HAP-1 (cell line): ENCODE measurements around the gene STXBP3.

Source experiments
- DNase-seq, 2 experiments: peaks; one replicate each; pipeline ENCODE4 v3.0.0-alpha.2; 2016 to 2020; ENCODE audit warnings: low spot score in 2 of 2
- H3K27me3 ChIP-seq: fragments of 250-450 bp; sonication (Bioruptor Pico); 2 replicates; pipeline ENCODE4 v1.5.1; 2020; ENCODE audit warnings: low read depth, mild to moderate bottlenecking, moderate library complexity
- H3K36me3 ChIP-seq: fragments of 250-450 bp; sonication (Bioruptor Pico); replicated peaks from 2 replicates; pipeline ENCODE4 v1.5.1; 2020; ENCODE audit warnings: mild to moderate bottlenecking
- H3K4me1 ChIP-seq: fragments of 250-450 bp; sonication (Bioruptor Pico); 2 replicates; pipeline ENCODE4 v1.5.1; 2020; ENCODE audit warnings: mild to moderate bottlenecking
- H3K4me3 ChIP-seq: fragments of 250-450 bp; sonication (Bioruptor Pico); 2 replicates; pipeline ENCODE4 v1.5.1; 2020; ENCODE audit warnings: mild to moderate bottlenecking, moderate library complexity
- H3K9me3 ChIP-seq: fragments of 250-450 bp; sonication (Bioruptor Pico); 2 replicates; pipeline ENCODE4 v1.5.1; 2020; ENCODE audit warnings: mild to moderate bottlenecking, moderate library complexity
- in situ Hi-C: fragments of 300-500 bp; cut with MboI; formaldehyde crosslinking; loops from 3 replicates; pipeline ENCODE4 v1.14.3; 2020; ENCODE audit warnings: low sequenced_read_pairs, inconsistent platforms, mixed read lengths

STXBP3 gene

GRCh38 chr1:108824051-108824450, 77.6 kb downstream of the STXBP3 start:
- H3K27me3 ChIP-seq = no peaks in the 10 kb centered on the region
- no peak for DNase-seq
- no peak overlapping the region for H3K4me3 ChIP-seq
- in situ Hi-C loops = no loop called here
- peaks cover 12% of the 10 kb centered on the region for H3K4me1 ChIP-seq
- no peaks in the 10 kb centered on the region for H3K36me3 ChIP-seq
- no peaks in the 10 kb centered on the region for H3K9me3 ChIP-seq

DNA sequence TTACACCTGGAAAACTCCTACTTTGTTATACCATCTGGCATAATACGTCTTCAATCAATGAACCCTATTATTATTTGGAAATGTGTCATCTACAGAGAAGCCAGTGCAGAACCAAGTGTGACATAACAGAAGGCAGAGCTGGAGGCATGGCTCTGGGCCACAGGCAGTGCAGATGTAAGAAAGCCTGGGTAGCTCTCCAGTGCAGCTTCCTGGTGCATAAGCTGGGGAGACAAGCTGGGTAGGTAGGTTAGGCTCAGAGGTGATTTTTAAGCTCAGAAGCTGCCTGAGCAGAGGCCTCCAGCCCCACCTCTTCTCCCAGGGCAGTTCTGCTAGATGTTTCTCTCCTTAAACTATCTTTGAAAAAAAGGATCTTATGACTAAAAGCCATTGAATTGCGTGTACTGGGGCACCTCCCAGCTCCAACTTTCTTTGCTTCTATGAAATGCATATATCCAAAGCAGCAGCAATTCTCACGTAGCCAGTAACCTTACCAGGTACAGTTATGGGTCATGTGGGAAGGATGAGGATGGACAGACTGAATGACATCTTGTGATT, 79.7 kb downstream of the STXBP3 start:
- Histone ChIP-seq H3K9me3 (no peaks in the 10 kb centered on the region), H3K27me3 (no peaks in the 10 kb centered on the region), H3K4me1 (peaks cover 16% of the 10 kb centered on the region), H3K36me3 (no peaks in the 10 kb centered on the region), H3K4me3 (no peak overlapping the region)
- in situ Hi-C loops = no loop called here
- DNase-seq = no peak

DNA sequence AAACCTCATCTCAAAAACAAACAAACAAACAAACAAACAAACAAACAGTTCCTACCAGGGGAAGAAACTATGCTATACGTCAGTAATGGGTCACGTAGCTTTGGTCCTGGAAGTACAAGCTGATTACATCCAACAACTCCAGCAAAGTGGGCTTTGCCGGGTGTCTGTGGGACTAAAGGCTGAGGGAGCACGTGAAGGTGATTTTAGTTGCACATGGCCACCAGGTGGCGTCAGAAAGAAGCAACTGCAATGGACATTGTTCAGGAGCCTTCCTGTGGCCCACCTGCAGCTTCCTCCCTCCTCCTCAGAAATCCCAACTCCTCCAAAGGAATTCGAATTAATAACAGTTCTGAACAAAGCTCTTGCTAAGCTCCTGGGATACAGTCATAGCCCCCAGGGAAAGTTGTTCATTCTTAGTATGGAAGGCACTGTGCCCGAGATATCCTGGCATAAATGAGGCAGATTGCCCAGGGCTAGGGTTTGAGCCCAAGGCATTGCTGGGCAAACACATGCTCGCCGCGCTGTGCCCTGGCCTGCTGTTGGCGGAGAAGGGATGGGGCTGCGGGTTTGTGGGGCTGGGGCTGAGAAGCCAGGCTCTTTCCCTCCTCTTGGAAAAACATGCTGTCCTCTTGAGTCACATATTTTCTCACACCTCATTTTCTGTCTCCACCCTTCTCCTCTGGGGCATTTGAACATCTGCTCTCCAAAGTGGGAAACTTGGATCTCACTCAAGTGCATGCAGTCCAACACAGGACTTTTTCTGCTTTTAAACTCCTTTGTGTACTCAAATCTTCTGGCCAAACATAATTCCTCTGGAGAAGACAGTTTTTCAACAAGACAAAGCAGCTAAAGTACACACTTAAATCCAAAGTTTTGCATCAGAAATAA, 81.8 kb downstream of the STXBP3 start:
- H3K4me1 ChIP-seq = peaks cover 16% of the 10 kb centered on the region
- H3K4me3 ChIP-seq = no peak overlapping the region
- H3K36me3 ChIP-seq = no peaks in the 10 kb centered on the region
- no peaks in the 10 kb centered on the region for H3K9me3 ChIP-seq
- H3K27me3 ChIP-seq = no peaks in the 10 kb centered on the region
- peak; percentile 90 to 91 for DNase-seq
- in situ Hi-C loops = no loop called here

- in situ Hi-C loops = no loop called here
- Histone ChIP-seq H3K4me1 (peaks cover 16% of the 10 kb centered on the region), H3K9me3 (no peaks in the 10 kb centered on the region), H3K27me3 (no peaks in the 10 kb centered on the region), H3K36me3 (no peaks in the 10 kb centered on the region), H3K4me3 (no peak overlapping the region)
- no peak for DNase-seq
Observed at GRCh38 chr1:108829498-108829916, 83.0 kb downstream of the STXBP3 start.

- DNase-seq = no peak
- Histone ChIP-seq H3K4me3 (no peak overlapping the region), H3K27me3 (no peaks in the 10 kb centered on the region), H3K36me3 (no peaks in the 10 kb centered on the region), H3K4me1 (peaks cover 16% of the 10 kb centered on the region), H3K9me3 (no peaks in the 10 kb centered on the region)
- in situ Hi-C loops = loop anchor here (5.0 kb wide), 1 partner anchor 62 kb away; no protein-coding TSS in a partner anchor
Observed at GRCh38 chr1:108830119-108831008, 83.9 kb downstream of the STXBP3 start.

GRCh38 chr1:108831225-108831624, 84.8 kb downstream of the STXBP3 start:
- in situ Hi-C loops = loop anchor here (5.0 kb wide), 1 partner anchor 61 kb away; no protein-coding TSS in a partner anchor

GRCh38 chr1:108832929-108833328, 86.5 kb downstream of the STXBP3 start:
- Histone ChIP-seq H3K4me3 (no peak overlapping the region), H3K4me1 (peaks cover 14% of the 10 kb centered on the region), H3K9me3 (no peaks in the 10 kb centered on the region), H3K27me3 (no peaks in the 10 kb centered on the region), H3K36me3 (no peaks in the 10 kb centered on the region)
- in situ Hi-C loops = loop anchor here (5.0 kb wide), 1 partner anchor 59 kb away; no protein-coding TSS in a partner anchor
- no peak for DNase-seq

More at GRCh38 chr1:108831225-108831624, 84.8 kb downstream of the STXBP3 start:
- peaks cover 16% of the 10 kb centered on the region for H3K4me1 ChIP-seq
- H3K36me3 ChIP-seq = no peaks in the 10 kb centered on the region
- no peaks in the 10 kb centered on the region for H3K9me3 ChIP-seq
- no peak for DNase-seq
- no peak overlapping the region for H3K4me3 ChIP-seq
- H3K27me3 ChIP-seq = no peaks in the 10 kb centered on the region

DNA sequence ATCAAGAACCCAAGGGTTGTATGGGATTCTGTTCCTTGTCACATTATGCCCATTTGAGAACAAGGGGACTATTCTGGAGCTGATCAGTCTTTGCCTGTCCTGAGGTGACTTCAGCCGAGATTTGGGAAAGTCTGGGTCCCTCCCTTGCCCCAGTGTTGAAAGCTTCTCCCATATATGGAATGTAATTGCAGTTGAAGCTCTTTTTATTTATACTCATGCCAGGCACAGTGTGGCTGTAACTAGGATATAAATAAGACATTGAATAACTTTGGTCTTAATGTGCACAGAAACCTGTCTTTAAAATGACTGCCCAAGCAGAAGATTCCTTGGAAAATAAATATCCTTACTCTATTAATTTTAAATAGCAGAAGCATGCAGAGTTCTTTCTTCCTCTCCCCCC, 95.2 kb downstream of the STXBP3 start:
- H3K36me3 ChIP-seq = no peaks in the 10 kb centered on the region
- H3K9me3 ChIP-seq = no peaks in the 10 kb centered on the region
- in situ Hi-C loops = no loop called here
- H3K27me3 ChIP-seq = no peaks in the 10 kb centered on the region
- no peaks in the 10 kb centered on the region for H3K4me1 ChIP-seq
- no peak overlapping the region for H3K4me3 ChIP-seq
- DNase-seq = no peak

DNA sequence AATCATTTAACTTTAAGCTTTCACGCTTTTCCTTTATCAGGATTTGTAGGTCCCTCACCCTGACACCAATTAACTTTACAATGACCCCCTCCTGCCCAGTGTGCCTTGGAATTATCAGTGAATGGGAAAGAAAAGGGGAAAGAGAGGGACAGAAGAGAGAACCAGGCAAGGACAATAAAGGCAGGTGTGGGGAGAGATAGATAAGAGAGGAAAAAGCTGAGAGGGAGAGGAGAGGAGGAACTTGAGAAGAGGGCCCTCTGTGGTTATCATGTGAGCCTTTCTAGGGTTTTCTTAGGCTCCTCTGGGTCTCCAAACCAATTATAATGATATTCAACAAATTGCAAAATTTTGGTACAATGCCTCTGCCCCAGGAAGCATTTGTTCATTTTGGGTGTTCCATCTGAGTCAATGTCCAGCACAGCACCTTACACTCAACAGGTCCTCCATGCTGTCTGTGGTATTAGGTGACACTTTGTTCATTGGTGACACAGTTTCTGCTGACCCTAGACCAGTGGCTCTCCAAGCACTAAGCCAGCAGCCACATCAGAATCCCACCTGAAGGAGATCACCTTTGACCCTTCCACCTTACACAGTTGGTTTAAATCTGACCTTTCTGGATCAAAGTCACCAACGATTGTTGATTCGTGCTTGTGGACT, 96.2 kb downstream of the STXBP3 start:
- Histone ChIP-seq H3K36me3 (no peaks in the 10 kb centered on the region), H3K4me3 (no peak overlapping the region), H3K4me1 (no peaks in the 10 kb centered on the region), H3K9me3 (no peaks in the 10 kb centered on the region), H3K27me3 (no peaks in the 10 kb centered on the region)
- in situ Hi-C loops = no loop called here
- DNase-seq = no peak

- in situ Hi-C loops = no loop called here
- H3K36me3 ChIP-seq = no peaks in the 10 kb centered on the region
- H3K4me1 ChIP-seq = no peaks in the 10 kb centered on the region
- H3K9me3 ChIP-seq = no peaks in the 10 kb centered on the region
- DNase-seq = no peak
- no peaks in the 10 kb centered on the region for H3K27me3 ChIP-seq
- H3K4me3 ChIP-seq = no peak overlapping the region
Observed at GRCh38 chr1:108843390-108844137, 97.1 kb downstream of the STXBP3 start.

- DNase-seq = no peak
- H3K27me3 ChIP-seq = no peaks in the 10 kb centered on the region
- no peaks in the 10 kb centered on the region for H3K9me3 ChIP-seq
- no peak overlapping the region for H3K4me3 ChIP-seq
- H3K4me1 ChIP-seq = no peaks in the 10 kb centered on the region
- in situ Hi-C loops = no loop called here
- no peaks in the 10 kb centered on the region for H3K36me3 ChIP-seq
Observed at GRCh38 chr1:108845446-108845845, 99.0 kb downstream of the STXBP3 start.

DNA sequence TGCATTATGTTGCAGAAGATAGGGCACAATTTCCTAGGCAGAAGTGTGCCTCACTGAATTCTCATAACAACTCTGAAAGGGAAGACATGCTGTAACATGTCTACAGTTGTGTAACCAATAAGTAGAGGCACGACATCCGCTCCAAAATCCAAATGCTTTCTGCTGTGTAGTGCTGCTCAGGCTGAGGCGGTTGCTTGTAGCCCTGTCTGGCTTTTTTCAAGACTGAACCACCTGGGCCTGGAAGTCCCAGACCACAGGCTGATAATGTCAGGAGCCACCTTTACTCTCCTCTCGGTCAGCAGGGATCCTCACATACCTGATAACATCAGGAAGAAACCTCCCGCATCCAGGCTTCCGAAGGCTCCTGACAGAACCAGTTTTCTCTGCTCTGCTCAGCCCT, 99.5 kb downstream of the STXBP3 start:
- no peak for DNase-seq
- H3K27me3 ChIP-seq = no peaks in the 10 kb centered on the region
- in situ Hi-C loops = no loop called here
- H3K36me3 ChIP-seq = no peaks in the 10 kb centered on the region
- H3K4me1 ChIP-seq = no peaks in the 10 kb centered on the region
- H3K9me3 ChIP-seq = no peaks in the 10 kb centered on the region
- H3K4me3 ChIP-seq = no peak overlapping the region

DNA sequence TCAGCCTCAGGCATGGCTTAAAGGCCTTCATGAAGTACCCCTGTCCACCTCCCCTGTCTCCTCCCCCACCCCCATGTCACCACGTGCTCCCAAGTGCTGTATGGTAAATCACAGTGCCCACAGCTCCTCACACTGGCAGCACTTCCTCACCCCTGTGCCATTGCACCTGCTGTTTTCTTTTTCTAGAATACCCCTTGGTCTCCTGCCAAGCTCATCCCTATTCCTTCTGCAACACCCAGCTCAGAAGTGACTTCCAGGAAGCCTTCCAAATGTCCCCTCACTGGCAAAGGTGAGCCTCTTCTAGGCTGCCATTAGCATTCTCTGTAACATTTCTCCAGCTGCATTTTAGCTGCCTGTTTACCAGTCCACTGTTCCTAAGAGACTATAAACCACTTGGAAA, 101.0 kb downstream of the STXBP3 start:
- no peaks in the 10 kb centered on the region for H3K36me3 ChIP-seq
- no peak for DNase-seq
- no peaks in the 10 kb centered on the region for H3K9me3 ChIP-seq
- H3K4me3 ChIP-seq = no peak overlapping the region
- no peaks in the 10 kb centered on the region for H3K27me3 ChIP-seq
- no peaks in the 10 kb centered on the region for H3K4me1 ChIP-seq
- in situ Hi-C loops = no loop called here
